Measurements from ENCODE around the gene GRK5.

GRK5 gene

GRCh38 chr10:119408072-119408471 is 200.7 kb downstream of the GRK5 start:
- H3K27ac ChIP-seq: no peak overlapping the region
- no peaks in the 10 kb centered on the region for H3K27me3 ChIP-seq (ENCODE audit: insufficient read depth, low read depth, severe bottlenecking)
- H3K4me3 ChIP-seq (ENCODE audit: low read depth, low read length): no peak overlapping the region
- H3K36me3 ChIP-seq: no peaks in the 10 kb centered on the region
- H3K9me3 ChIP-seq (ENCODE audit: severe bottlenecking): no peaks in the 10 kb centered on the region
- no peak for DNase-seq
- TF ChIP-seq CTCF (IDR thresholded peaks at IDR 0.05; ENCODE audit: low read depth, low read length): no peak

DNA sequence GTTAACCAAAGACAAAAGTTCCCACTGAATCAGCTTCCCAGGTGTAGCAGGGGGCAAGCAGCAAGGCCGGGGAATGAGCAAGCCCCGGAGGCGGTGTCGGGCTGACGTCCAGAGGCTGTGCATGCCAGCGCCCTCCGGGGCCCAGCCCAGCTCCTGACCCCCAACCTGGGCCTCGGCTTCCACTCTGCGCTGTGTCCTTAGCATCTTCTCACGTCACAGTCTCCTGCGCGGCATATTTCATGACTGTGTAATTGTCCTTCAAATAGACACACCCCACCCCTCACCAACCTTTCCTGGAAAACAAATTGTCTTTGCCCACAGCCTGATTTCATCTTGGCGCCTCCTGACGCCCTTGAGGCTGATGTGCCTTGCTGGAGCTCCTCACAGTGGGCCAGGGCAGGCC is 201.6 kb downstream of the GRK5 start:
- Histone ChIP-seq H3K36me3 (no peaks in the 10 kb centered on the region), H3K9me3 (ENCODE audit: severe bottlenecking) (no peaks in the 10 kb centered on the region), H3K27ac (no peak overlapping the region), H3K27me3 (ENCODE audit: insufficient read depth, low read depth, severe bottlenecking) (no peaks in the 10 kb centered on the region), H3K4me3 (ENCODE audit: low read depth, low read length) (no peak overlapping the region)
- no peak for DNase-seq
- no peak for TF ChIP-seq CTCF (IDR thresholded peaks at IDR 0.05; ENCODE audit: low read depth, low read length)

DNA sequence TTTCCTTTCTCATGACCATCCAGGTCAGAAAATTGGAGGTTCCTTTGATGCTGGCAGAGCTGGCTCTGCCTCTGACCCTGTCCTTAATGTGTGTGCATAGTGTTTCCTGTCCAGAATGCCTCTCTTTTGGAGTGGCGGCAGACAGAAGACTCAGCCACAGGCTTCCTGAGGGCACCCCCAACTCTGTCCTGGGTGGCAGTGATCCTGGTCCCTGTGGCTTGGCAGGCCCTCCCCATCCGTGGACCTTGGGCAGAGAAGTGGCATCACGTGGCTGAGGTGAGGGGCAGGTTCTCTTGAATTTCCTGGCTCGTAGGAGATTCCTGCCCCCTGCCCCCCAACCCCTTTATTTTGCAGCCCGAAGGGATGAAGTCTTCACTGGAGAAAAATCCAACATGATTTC is 202.0 kb downstream of the GRK5 start:
- DNase-seq: no peak
- no peaks in the 10 kb centered on the region for H3K9me3 ChIP-seq (ENCODE audit: severe bottlenecking)
- no peak overlapping the region for H3K27ac ChIP-seq
- TF ChIP-seq CTCF (IDR thresholded peaks at IDR 0.05; ENCODE audit: low read depth, low read length): no peak
- no peaks in the 10 kb centered on the region for H3K27me3 ChIP-seq (ENCODE audit: insufficient read depth, low read depth, severe bottlenecking)
- H3K4me3 ChIP-seq (ENCODE audit: low read depth, low read length): no peak overlapping the region
- no peaks in the 10 kb centered on the region for H3K36me3 ChIP-seq

- Histone ChIP-seq H3K9me3 (ENCODE audit: severe bottlenecking) (no peaks in the 10 kb centered on the region), H3K27me3 (ENCODE audit: insufficient read depth, low read depth, severe bottlenecking) (no peaks in the 10 kb centered on the region), H3K27ac (no peak overlapping the region), H3K36me3 (no peaks in the 10 kb centered on the region), H3K4me3 (ENCODE audit: low read depth, low read length) (no peak overlapping the region)
- DNase-seq: no peak
- TF ChIP-seq CTCF (IDR thresholded peaks at IDR 0.05; ENCODE audit: low read depth, low read length): no peak
Observed at GRCh38 chr10:119409906-119410305, 202.5 kb downstream of the GRK5 start.

GRCh38 chr10:119410361-119411116 is 203.2 kb downstream of the GRK5 start:
- TF ChIP-seq CTCF (IDR thresholded peaks at IDR 0.05; ENCODE audit: low read depth, low read length): no peak
- Histone ChIP-seq H3K4me3 (ENCODE audit: low read depth, low read length) (no peak overlapping the region), H3K9me3 (ENCODE audit: severe bottlenecking) (no peaks in the 10 kb centered on the region), H3K27me3 (ENCODE audit: insufficient read depth, low read depth, severe bottlenecking) (no peaks in the 10 kb centered on the region), H3K27ac (no peak overlapping the region), H3K36me3 (no peaks in the 10 kb centered on the region)
- no peak for DNase-seq
